Stomach (tissue), 9 donors: Measurements from ENCODE around the gene CERKL. TPM values are rescaled to one million over a fixed set of nuclear protein-coding genes. Genes with fewer than 3 reads are reported as not detected.

Experiments used
- DNase-seq, 2 donors: peaks; one replicate each; pipeline versions ENCODE4 v3.0.0 to v3.0.0-alpha.2; 2013 to 2019
- H3K27ac ChIP-seq, 5 donors: fragments of 200-600 bp in 4 of 5; sonication (generic) in 4 of 5; one replicate each; pipeline ENCODE4 v1.5.1; 2013 to 2019; ENCODE audit warnings: mild to moderate bottlenecking in 1 of 5, moderate library complexity in 1 of 5
- H3K27me3 ChIP-seq, 3 donors: fragments of 200-600 bp; sonication (generic); one replicate each; pipeline ENCODE4 v1.5.1; 2017 to 2019; ENCODE audit warnings: mixed run types in 1 of 3
- H3K36me3 ChIP-seq, 4 donors: fragments of 200-600 bp; sonication (generic); 1 replicate in 3 of 4; 2 replicates in 1 of 4; pipeline ENCODE4 v1.5.1; 2016 to 2019
- H3K4me1 ChIP-seq, 4 donors: fragments of 200-600 bp; sonication (generic); one replicate each; pipeline ENCODE4 v1.5.1; 2016 to 2019
- H3K4me3 ChIP-seq, 4 donors: fragments of 200-600 bp; sonication (generic) in 3 of 4; one replicate each; pipeline ENCODE4 v1.5.1; 2016 to 2019; ENCODE audit warnings: mild to moderate bottlenecking in 1 of 4
- H3K9me3 ChIP-seq, 4 donors: fragments of 200-600 bp; sonication (generic); one replicate each; pipeline ENCODE4 v1.5.1; 2016 to 2019
- CTCF ChIP-seq, 7 experiments: fragments of 450-650 bp in 4 of 7; fragments of 200-600 bp in 3 of 7; sonication (generic) in 3 of 7; IDR thresholded peaks; one replicate each; pipeline ENCODE4 v1.5.1; 2016 to 2019; ENCODE audit warnings: antibody characterized with exemption in 7 of 7, control low read depth in 2 of 7, mild to moderate bottlenecking in 1 of 7
- EP300 ChIP-seq: sonication (generic); formaldehyde crosslinking; IDR thresholded peaks from one replicate; pipeline ENCODE4 v1.6.1; 2017; ENCODE audit warnings: antibody characterized with exemption
- POLR2A ChIP-seq, 4 donors: fragments of 450-650 bp; IDR thresholded peaks; one replicate each; pipeline ENCODE4 v1.6.1; 2016; ENCODE audit warnings: antibody characterized with exemption in 4 of 4, control low read depth in 2 of 4, mild to moderate bottlenecking in 1 of 4, moderate library complexity in 1 of 4
- POLR2AphosphoS5 ChIP-seq, 3 donors: sonication (generic); formaldehyde crosslinking; IDR thresholded peaks; one replicate each; pipeline ENCODE4 v1.6.1; 2016; ENCODE audit warnings: antibody characterized with exemption in 3 of 3
- WGBS, 5 donors: extraction: QIAGEN DNeasy Blood & Tissue Kit in 3 of 5; methylation state at CpG; one replicate each; pipeline versions ENCODE4 v1.1.5 to v1.1.7; 2013 to 2018; 5-methylcytosine and 5-hydroxymethylcytosine counted together
- intact Hi-C: fragments of 100-400 bp; cut with DNase I; formaldehyde crosslinking; loops from one replicate; pipeline ENCODE4 v1.15.1; 2023; ENCODE audit warnings: low total_unique reads
- polyA plus RNA-seq, 3 donors: library from polyadenylated mRNA; stranded (reverse); fragments of 200-250 nt; gene quantifications; one replicate each; pipeline ENCODE4 v1.2.3, GENCODE V29; 2013
- total RNA-seq, 5 donors: library from RNA; depleted of rRNA; stranded (reverse); fragments of >200 nt; gene quantifications; one replicate each; pipeline versions ENCODE4 v1.1.0 to v1.2.3, GENCODE V29; 2014 to 2016
- donor health status: healthy with polysubstance abuse.
- donor health status: Bipolar disorder and iron deficiency.
- donor health status: healthy.

CERKL gene
- total and polyA plus RNA-seq, 8 donors = 0.05 to 1.3 (median 0.28) TPM; not detected in 4

DNA sequence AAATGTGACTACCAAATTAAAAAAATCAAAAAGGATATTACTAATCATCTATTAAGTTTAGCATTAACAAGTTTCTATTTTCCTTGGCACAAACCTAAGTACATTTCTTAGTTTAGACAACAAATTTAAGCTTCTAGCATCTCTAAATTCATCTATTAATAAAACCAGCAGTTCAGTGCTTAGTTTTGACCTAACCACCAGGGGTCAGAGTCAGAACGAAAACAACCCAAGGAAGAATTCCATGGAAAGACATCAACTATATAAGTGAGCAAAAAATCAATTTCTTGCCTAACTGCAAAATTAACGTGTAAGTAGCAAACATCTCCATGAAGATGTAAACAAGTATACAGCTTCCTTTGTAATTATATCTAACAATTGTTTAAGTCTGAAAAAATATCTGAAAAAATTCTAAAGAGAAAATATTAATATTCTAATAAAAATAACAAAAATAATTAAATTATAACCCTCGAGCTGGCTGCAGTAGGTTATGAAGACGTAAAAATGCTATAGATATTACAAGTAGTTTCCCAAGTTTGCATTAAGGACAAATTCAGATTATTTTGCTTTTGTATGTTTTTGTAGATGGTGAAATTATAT lies 83.7 kb downstream of the CERKL start:
- no peak for TF ChIP-seq POLR2AphosphoS5 (IDR thresholded peaks at IDR 0.05)
- no peak for TF ChIP-seq EP300
- peak in 3 of 7 experiments; percentile 16 to 47 (median 38) for TF ChIP-seq CTCF (IDR thresholded peaks at IDR 0.05)
- TF ChIP-seq POLR2A (IDR thresholded peaks at IDR 0.05) = no peak
- H3K27me3 ChIP-seq = no peaks in the 10 kb centered on the region
- DNase-seq = peak in 1 of 2 donors; percentile 63
- H3K9me3 ChIP-seq = no peaks in the 10 kb centered on the region
- intact Hi-C loops = loop anchor here (10.0 kb wide), 1 partner anchor 142 kb away; no protein-coding TSS in a partner anchor
- H3K4me3 ChIP-seq = no peak overlapping the region
- WGBS, 5 donors = 23 to 38% (median 31%) methylated on average over 4 of the region's 4 CpGs
- no peaks in the 10 kb centered on the region for H3K4me1 ChIP-seq
- no peak overlapping the region for H3K27ac ChIP-seq
- no peaks in the 10 kb centered on the region for H3K36me3 ChIP-seq

DNA sequence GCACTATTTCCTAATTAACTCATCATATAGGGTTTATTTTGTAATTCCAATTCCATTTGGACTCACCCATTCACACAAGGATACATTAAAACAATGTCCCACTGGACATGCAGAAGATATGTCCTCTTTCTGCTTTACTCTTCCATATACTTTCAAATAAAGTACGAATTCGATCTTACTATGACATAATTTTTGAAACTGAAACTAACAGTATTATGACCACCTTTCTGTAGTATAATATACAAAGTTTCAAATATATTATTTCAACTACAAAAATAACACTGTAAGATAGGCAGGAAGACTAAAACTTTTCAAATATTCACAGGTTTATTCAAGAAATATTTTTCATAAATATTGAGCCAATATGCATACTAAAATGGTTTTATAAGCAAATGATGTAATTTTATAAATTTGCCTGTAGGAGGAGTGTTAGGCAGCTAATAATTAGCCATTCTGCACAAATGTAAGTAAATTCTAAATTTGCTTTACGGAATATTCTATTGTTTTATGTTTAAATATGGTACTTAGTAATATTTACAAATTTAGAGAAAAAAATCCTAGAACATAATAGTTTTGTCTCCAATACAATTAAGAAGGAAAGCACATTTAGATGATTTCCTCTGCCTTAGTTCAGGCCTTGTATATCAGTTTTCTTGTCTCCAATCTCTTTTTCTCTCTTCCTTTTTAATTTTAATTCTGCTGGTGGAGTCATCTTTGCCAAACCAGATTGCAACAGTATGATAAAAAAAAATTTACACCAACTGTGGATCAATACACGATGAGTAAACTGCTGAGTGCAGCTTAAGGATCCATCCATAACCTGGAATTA lies 85.9 kb downstream of the CERKL start:
- H3K27me3 ChIP-seq = no peaks in the 10 kb centered on the region
- no peaks in the 10 kb centered on the region for H3K36me3 ChIP-seq
- no peak overlapping the region for H3K4me3 ChIP-seq
- H3K9me3 ChIP-seq = no peaks in the 10 kb centered on the region
- 67 to 76% (median 76%) methylated on average over 4 of the region's 4 CpGs for WGBS, 5 donors
- intact Hi-C loops = loop anchor here (10.0 kb wide), 1 partner anchor 144 kb away; no protein-coding TSS in a partner anchor
- TF ChIP-seq CTCF (IDR thresholded peaks at IDR 0.05) = peak in 2 of 7 experiments; percentile 19 to 23
- TF ChIP-seq POLR2A (IDR thresholded peaks at IDR 0.05) = no peak
- no peak for DNase-seq
- no peaks in the 10 kb centered on the region for H3K4me1 ChIP-seq
- H3K27ac ChIP-seq = no peak overlapping the region

DNA sequence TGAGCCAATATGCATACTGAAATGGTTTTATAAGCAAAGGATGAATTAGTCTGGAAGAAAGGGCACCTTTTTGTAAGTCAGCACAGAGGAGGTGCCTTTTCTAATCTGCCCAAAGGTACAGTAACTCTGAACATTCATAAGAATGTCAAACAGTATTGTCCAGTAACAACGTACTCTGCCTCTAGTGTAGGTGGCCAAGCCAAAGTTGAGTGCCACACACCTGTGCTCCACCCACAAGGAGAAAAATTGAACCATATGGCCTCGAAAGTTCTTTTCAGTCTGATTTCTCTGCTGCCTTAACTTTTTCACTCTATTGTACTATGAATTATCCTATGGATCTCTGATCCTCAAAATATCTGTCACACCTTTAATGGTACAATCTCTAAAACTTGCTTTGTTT lies 86.8 kb downstream of the CERKL start:
- Histone ChIP-seq H3K9me3 (no peaks in the 10 kb centered on the region), H3K27ac (no peak overlapping the region), H3K4me3 (no peak overlapping the region), H3K4me1 (no peaks in the 10 kb centered on the region), H3K27me3 (no peaks in the 10 kb centered on the region), H3K36me3 (no peaks in the 10 kb centered on the region)
- DNase-seq = no peak
- intact Hi-C loops = loop anchor here (10.0 kb wide), 1 partner anchor 145 kb away; no protein-coding TSS in a partner anchor
- WGBS, 5 donors = 54 to 77% (median 60%) methylated on average over 2 of the region's 2 CpGs
- TF ChIP-seq CTCF (IDR thresholded peaks at IDR 0.05) (no peak), EP300 (no peak), POLR2A (IDR thresholded peaks at IDR 0.05) (no peak), POLR2AphosphoS5 (IDR thresholded peaks at IDR 0.05) (no peak)

DNA sequence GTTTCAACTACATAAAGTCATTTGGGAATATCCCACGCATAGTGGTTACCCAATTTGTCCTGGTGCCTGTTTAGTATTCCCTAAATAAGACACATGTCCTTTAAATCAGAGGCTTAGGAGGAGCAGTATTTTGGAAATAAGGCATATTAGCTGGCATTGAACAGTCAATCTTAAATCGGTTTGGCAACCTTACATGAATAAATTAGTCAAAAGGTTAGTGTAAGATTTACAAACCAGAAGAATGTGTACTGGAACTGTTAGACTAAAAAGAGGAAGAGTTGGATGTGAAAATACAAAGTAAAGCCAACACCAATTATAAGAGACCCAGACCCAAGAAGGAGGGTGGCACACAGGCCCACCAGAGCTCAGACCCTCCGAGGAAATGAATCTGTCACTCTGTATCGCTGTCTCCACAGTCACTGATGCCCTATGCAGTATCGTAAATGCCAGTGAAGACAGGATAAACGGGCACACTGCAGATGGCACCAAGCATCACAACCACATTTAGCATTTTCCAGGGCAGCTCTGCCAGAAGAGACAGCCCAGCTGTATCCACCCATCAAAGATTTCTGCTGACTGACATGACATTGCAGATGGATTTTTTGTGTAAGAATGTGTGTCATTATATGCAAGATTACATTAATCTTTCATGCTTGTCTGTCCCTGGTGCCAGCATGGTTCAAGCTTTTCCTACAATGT lies 90.4 kb downstream of the CERKL start:
- no peak overlapping the region for H3K27ac ChIP-seq
- no peaks in the 10 kb centered on the region for H3K4me1 ChIP-seq
- no peak overlapping the region for H3K4me3 ChIP-seq
- no peak for DNase-seq
- no peaks in the 10 kb centered on the region for H3K27me3 ChIP-seq
- WGBS, 5 donors = 85 to 90% (median 86%) methylated on average over 6 of the region's 6 CpGs
- TF ChIP-seq POLR2A (IDR thresholded peaks at IDR 0.05) (no peak), EP300 (no peak), CTCF (IDR thresholded peaks at IDR 0.05) (no peak), POLR2AphosphoS5 (IDR thresholded peaks at IDR 0.05) (no peak)
- H3K9me3 ChIP-seq = no peaks in the 10 kb centered on the region
- no peaks in the 10 kb centered on the region for H3K36me3 ChIP-seq
- intact Hi-C loops = no loop called here
